HL-60 (cell line): ENCODE results near the gene MTREX.

Experiments used
- DNase-seq, 2 experiments: peaks; one replicate each; pipeline ENCODE4 v3.0.0-alpha.2; 2010 to 2020; ENCODE audit warnings: low read depth in 1 of 2, low spot score in 1 of 2
- H3K27ac ChIP-seq: fragments of 250-450 bp; sonication (Bioruptor Pico); replicated peaks from 2 replicates; pipeline ENCODE4 v1.5.1; 2020; ENCODE audit warnings: mild to moderate bottlenecking, moderate library complexity
- H3K27me3 ChIP-seq: fragments of 250-450 bp; sonication (Bioruptor Pico); 2 replicates; pipeline ENCODE4 v1.5.1; 2021; ENCODE audit warnings: mild to moderate bottlenecking, moderate library complexity; ENCODE audit not compliant: insufficient read depth, poor library complexity, severe bottlenecking
- H3K4me3 ChIP-seq: replicated peaks from 2 replicates; pipeline ENCODE4 v1.5.1; 2011; ENCODE audit warnings: mild to moderate bottlenecking, control low read depth, low read length; ENCODE audit not compliant: insufficient read depth
- GABPA ChIP-seq: IDR thresholded peaks from 2 replicates; pipeline ENCODE4 v1.6.1; 2012; ENCODE audit warnings: low read depth
- POLR2AphosphoS5 ChIP-seq: IDR thresholded peaks from 2 replicates; pipeline ENCODE4 v1.6.1; 2012; ENCODE audit warnings: low read depth
- SPI1 ChIP-seq: IDR thresholded peaks from 2 replicates; pipeline ENCODE4 v1.6.1; 2012; ENCODE audit warnings: low read depth, mild to moderate bottlenecking, borderline replicate concordance
- TF ChIP-seq, protein P1 (sequence below): IDR thresholded peaks from one replicate; pipeline ENCODE4 v1.5.1; 2011; ENCODE audit warnings: low read length, control low read depth, inconsistent platforms; ENCODE audit not compliant: insufficient read depth
- TF ChIP-seq, protein P2 (sequence below): IDR thresholded peaks from 2 replicates; pipeline ENCODE4 v1.6.1; 2012; ENCODE audit warnings: low read depth; ENCODE audit not compliant: insufficient replicate concordance

Gene MTREX

DNA sequence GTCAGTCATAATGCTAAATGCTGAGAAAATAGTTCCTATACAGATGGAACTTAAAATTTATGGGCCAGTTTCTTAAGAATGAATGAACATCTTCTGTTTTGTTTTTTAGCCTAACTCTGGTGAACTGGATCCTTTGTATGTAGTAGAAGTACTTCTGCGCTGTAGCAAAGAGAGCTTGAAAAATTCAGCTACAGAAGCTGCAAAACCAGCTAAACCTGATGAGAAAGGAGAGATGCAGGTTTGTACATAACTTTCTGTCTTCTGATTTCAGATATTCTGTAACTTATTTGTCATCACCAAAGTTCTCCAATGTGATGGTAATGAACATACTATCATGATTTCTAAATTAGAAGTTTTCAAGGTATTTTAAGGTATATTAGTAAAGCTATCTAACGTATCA lies 80.1 kb downstream of the MTREX start:
- no peak for DNase-seq
- H3K27ac ChIP-seq, result no peak overlapping the region
- no peaks in the 10 kb centered on the region for H3K27me3 ChIP-seq
- TF ChIP-seq SPI1, result no peak
- TF ChIP-seq POLR2AphosphoS5, result no peak
- TF ChIP-seq, protein P1, sequence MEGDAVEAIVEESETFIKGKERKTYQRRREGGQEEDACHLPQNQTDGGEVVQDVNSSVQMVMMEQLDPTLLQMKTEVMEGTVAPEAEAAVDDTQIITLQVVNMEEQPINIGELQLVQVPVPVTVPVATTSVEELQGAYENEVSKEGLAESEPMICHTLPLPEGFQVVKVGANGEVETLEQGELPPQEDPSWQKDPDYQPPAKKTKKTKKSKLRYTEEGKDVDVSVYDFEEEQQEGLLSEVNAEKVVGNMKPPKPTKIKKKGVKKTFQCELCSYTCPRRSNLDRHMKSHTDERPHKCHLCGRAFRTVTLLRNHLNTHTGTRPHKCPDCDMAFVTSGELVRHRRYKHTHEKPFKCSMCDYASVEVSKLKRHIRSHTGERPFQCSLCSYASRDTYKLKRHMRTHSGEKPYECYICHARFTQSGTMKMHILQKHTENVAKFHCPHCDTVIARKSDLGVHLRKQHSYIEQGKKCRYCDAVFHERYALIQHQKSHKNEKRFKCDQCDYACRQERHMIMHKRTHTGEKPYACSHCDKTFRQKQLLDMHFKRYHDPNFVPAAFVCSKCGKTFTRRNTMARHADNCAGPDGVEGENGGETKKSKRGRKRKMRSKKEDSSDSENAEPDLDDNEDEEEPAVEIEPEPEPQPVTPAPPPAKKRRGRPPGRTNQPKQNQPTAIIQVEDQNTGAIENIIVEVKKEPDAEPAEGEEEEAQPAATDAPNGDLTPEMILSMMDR, result no peak
- no peak for TF ChIP-seq GABPA
- TF ChIP-seq, protein P2, sequence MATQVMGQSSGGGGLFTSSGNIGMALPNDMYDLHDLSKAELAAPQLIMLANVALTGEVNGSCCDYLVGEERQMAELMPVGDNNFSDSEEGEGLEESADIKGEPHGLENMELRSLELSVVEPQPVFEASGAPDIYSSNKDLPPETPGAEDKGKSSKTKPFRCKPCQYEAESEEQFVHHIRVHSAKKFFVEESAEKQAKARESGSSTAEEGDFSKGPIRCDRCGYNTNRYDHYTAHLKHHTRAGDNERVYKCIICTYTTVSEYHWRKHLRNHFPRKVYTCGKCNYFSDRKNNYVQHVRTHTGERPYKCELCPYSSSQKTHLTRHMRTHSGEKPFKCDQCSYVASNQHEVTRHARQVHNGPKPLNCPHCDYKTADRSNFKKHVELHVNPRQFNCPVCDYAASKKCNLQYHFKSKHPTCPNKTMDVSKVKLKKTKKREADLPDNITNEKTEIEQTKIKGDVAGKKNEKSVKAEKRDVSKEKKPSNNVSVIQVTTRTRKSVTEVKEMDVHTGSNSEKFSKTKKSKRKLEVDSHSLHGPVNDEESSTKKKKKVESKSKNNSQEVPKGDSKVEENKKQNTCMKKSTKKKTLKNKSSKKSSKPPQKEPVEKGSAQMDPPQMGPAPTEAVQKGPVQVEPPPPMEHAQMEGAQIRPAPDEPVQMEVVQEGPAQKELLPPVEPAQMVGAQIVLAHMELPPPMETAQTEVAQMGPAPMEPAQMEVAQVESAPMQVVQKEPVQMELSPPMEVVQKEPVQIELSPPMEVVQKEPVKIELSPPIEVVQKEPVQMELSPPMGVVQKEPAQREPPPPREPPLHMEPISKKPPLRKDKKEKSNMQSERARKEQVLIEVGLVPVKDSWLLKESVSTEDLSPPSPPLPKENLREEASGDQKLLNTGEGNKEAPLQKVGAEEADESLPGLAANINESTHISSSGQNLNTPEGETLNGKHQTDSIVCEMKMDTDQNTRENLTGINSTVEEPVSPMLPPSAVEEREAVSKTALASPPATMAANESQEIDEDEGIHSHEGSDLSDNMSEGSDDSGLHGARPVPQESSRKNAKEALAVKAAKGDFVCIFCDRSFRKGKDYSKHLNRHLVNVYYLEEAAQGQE, result no peak
- H3K4me3 ChIP-seq, result no peak overlapping the region

DNA sequence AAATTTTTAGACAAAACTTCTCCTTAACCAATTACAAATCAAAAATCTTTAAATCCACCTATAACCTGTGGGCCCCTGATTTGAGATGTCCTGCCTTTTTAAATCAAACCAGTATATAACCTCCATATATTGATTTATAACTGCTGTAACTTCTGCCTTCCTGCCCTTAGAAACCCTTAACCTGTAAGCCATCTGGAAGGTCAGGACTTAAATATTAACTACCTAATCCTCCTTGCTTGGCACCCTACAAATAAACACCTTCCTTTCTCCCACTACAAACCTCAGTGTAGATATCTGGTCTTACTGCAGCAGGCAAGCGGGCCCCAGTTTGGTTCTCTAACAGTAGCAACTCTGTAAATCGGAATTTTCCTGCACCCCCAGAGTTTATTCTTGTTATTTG lies 83.9 kb downstream of the MTREX start:
- DNase-seq, result no peak
- H3K4me3 ChIP-seq, result no peak overlapping the region
- no peak overlapping the region for H3K27ac ChIP-seq
- TF ChIP-seq, protein P2, result no peak
- TF ChIP-seq GABPA (no peak), SPI1 (no peak), POLR2AphosphoS5 (no peak)
- TF ChIP-seq, protein P1, result no peak
- H3K27me3 ChIP-seq, result no peaks in the 10 kb centered on the region

DNA sequence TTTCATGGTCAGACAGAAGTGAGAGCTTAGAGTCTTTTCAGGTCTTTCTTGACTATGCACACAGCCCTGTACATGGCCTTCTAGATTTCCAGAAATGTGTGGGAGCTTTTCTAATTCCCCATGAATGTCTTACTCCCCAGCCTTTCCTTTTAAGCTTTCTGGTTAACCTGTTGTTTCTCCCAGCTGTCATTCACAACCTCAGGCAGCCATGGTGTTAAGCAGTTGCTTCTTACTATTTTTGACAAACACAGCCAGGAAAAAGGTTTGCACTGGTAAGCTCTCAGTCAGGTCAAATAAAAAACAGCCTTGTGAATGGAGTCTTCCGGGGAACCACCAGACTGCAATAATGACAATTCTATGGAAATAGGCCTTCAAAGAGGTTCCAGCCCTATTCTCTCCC lies 84.9 kb downstream of the MTREX start:
- Histone ChIP-seq H3K4me3 (no peak overlapping the region), H3K27ac (no peak overlapping the region), H3K27me3 (no peaks in the 10 kb centered on the region)
- no peak for DNase-seq
- TF ChIP-seq, protein P1, result no peak
- TF ChIP-seq, protein P2, result no peak
- TF ChIP-seq SPI1 (no peak), GABPA (no peak), POLR2AphosphoS5 (no peak)
